ENCODE measurements around the gene CD83.
"Not testable (repeated sequence)": the region's sequence is repeated elsewhere in the genome, so short reads cannot be mapped to it uniquely, and the experiment has no call there.

CD83 gene

GRCh38 chr6:14144678-14145113, 27.1 kb downstream of the CD83 start:
- H3K4me3 ChIP-seq (ENCODE audit: low read length), result no peak overlapping the region
- H3K36me3 ChIP-seq (ENCODE audit: control insufficient read depth, insufficient read depth, low read length), result no peaks in the 10 kb centered on the region
- H3K27me3 ChIP-seq (ENCODE audit: control insufficient read depth, insufficient read depth, low read length), result no peaks in the 10 kb centered on the region
- H3K4me1 ChIP-seq (ENCODE audit: control insufficient read depth, insufficient read depth, low read length), result no peaks in the 10 kb centered on the region
- no peak overlapping the region for H3K9ac ChIP-seq (ENCODE audit: low read length)
- no peaks in the 10 kb centered on the region for H3K9me3 ChIP-seq (ENCODE audit: control insufficient read depth, low read length)

DNA sequence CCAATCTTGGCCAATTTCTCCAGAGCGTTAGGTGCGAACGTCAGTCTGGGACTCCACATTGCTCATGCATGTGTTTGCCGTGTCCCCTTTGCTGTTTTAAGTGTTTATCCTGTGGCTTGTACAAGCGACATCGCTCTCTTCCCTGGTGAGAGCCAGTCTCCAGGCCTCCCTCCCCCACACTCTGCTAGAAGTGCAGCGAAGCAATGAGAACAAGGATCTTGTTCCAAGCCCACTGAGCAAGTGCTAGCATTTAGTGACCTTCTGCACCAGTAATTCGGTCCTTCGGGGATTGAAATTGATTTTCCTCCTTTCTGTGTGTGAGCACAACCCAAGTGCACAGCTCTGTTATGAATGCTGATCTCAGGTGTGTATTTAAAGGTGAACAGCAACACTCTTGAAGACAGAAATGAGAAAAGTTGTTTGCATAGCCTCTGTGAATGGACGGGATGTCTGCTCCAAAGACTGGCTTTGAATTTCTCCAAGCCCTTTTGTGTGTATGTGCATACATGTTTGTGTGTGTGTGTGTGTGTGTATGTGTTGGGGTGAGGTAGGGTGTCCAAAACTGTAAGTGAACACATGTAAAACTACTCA, 29.0 kb downstream of the CD83 start:
- no peaks in the 10 kb centered on the region for H3K9me3 ChIP-seq (ENCODE audit: control insufficient read depth, low read length)
- H3K4me3 ChIP-seq (ENCODE audit: low read length), result no peak overlapping the region
- H3K36me3 ChIP-seq (ENCODE audit: control insufficient read depth, insufficient read depth, low read length), result no peaks in the 10 kb centered on the region
- H3K27me3 ChIP-seq (ENCODE audit: control insufficient read depth, insufficient read depth, low read length), result no peaks in the 10 kb centered on the region
- no peak overlapping the region for H3K9ac ChIP-seq (ENCODE audit: low read length)
- no peaks in the 10 kb centered on the region for H3K4me1 ChIP-seq (ENCODE audit: control insufficient read depth, insufficient read depth, low read length)

GRCh38 chr6:14147891-14148290, 30.3 kb downstream of the CD83 start:
- H3K27me3 ChIP-seq (ENCODE audit: control insufficient read depth, insufficient read depth, low read length), result no peaks in the 10 kb centered on the region
- no peaks in the 10 kb centered on the region for H3K4me1 ChIP-seq (ENCODE audit: control insufficient read depth, insufficient read depth, low read length)
- H3K4me3 ChIP-seq (ENCODE audit: low read length), result no peak overlapping the region
- H3K9me3 ChIP-seq (ENCODE audit: control insufficient read depth, low read length), result no peaks in the 10 kb centered on the region
- H3K36me3 ChIP-seq (ENCODE audit: control insufficient read depth, insufficient read depth, low read length), result no peaks in the 10 kb centered on the region
- H3K9ac ChIP-seq (ENCODE audit: low read length), result no peak overlapping the region

GRCh38 chr6:14148471-14148870, 30.9 kb downstream of the CD83 start:
- no peaks in the 10 kb centered on the region for H3K9me3 ChIP-seq (ENCODE audit: control insufficient read depth, low read length)
- no peaks in the 10 kb centered on the region for H3K27me3 ChIP-seq (ENCODE audit: control insufficient read depth, insufficient read depth, low read length)
- no peak overlapping the region for H3K9ac ChIP-seq (ENCODE audit: low read length)
- no peak overlapping the region for H3K4me3 ChIP-seq (ENCODE audit: low read length)
- H3K4me1 ChIP-seq (ENCODE audit: control insufficient read depth, insufficient read depth, low read length), result no peaks in the 10 kb centered on the region
- H3K36me3 ChIP-seq (ENCODE audit: control insufficient read depth, insufficient read depth, low read length), result no peaks in the 10 kb centered on the region

GRCh38 chr6:14149053-14149738, 31.6 kb downstream of the CD83 start:
- H3K36me3 ChIP-seq (ENCODE audit: control insufficient read depth, insufficient read depth, low read length), result no peaks in the 10 kb centered on the region
- no peaks in the 10 kb centered on the region for H3K27me3 ChIP-seq (ENCODE audit: control insufficient read depth, insufficient read depth, low read length)
- H3K9ac ChIP-seq (ENCODE audit: low read length), result no peak overlapping the region
- H3K9me3 ChIP-seq (ENCODE audit: control insufficient read depth, low read length), result no peaks in the 10 kb centered on the region
- no peak overlapping the region for H3K4me3 ChIP-seq (ENCODE audit: low read length)
- no peaks in the 10 kb centered on the region for H3K4me1 ChIP-seq (ENCODE audit: control insufficient read depth, insufficient read depth, low read length)

- Histone ChIP-seq H3K27me3 (ENCODE audit: control insufficient read depth, insufficient read depth, low read length) (no peaks in the 10 kb centered on the region), H3K36me3 (ENCODE audit: control insufficient read depth, insufficient read depth, low read length) (no peaks in the 10 kb centered on the region), H3K9ac (ENCODE audit: low read length) (no peak overlapping the region), H3K4me3 (ENCODE audit: low read length) (no peak overlapping the region), H3K9me3 (ENCODE audit: control insufficient read depth, low read length) (no peaks in the 10 kb centered on the region), H3K4me1 (ENCODE audit: control insufficient read depth, insufficient read depth, low read length) (no peaks in the 10 kb centered on the region)
Measured at GRCh38 chr6:14149739-14150130, 32.2 kb downstream of the CD83 start.

DNA sequence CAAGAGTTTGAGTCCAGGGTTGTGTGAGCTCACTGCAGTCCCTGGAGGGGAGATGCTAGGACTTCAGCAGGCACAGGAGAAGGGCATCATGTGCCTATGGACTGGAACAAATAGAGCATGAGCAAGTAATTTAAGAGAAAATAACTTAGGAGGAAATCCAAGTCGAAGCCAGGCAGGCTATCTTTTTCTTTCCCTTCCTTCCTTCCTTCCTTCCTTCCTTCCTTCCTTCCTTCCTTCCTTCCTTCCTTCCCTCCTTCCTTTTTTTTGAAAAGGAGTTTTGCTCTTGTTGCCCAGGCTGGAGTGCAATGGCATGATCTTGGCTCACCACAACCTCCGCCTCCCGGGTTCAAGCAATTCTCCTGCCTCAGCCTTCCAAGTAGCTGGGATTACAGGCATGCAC, 33.7 kb downstream of the CD83 start:
- not testable (repeated sequence) for H3K4me1 ChIP-seq (ENCODE audit: control insufficient read depth, insufficient read depth, low read length); H3K9ac ChIP-seq (ENCODE audit: low read length); H3K36me3 ChIP-seq (ENCODE audit: control insufficient read depth, insufficient read depth, low read length); H3K9me3 ChIP-seq (ENCODE audit: control insufficient read depth, low read length); H3K4me3 ChIP-seq (ENCODE audit: low read length); H3K27me3 ChIP-seq (ENCODE audit: control insufficient read depth, insufficient read depth, low read length)

DNA sequence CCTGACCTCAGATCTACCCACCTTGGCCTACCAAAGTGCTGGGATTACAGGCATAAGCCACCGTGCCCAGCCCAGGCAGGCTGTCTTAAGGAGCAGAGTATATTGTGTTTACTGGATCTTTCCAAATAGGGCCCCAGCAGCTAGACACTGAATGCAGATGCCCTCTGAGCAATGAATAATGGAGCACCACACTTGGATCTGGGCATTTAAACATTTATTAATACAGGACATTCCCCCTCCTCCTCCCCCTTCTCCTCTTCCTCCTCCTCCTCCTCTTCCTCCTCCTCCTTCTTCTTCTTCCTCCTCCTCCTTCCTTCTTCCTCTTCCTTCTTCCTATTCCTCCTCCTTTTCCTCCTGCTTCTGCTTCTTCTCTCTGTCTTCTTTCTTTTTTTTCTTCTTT, 34.2 kb downstream of the CD83 start:
- H3K27me3 ChIP-seq (ENCODE audit: control insufficient read depth, insufficient read depth, low read length), result no peaks in the 10 kb centered on the region
- H3K36me3 ChIP-seq (ENCODE audit: control insufficient read depth, insufficient read depth, low read length), result no peaks in the 10 kb centered on the region
- no peak overlapping the region for H3K4me3 ChIP-seq (ENCODE audit: low read length)
- no peak overlapping the region for H3K9ac ChIP-seq (ENCODE audit: low read length)
- H3K4me1 ChIP-seq (ENCODE audit: control insufficient read depth, insufficient read depth, low read length), result no peaks in the 10 kb centered on the region
- H3K9me3 ChIP-seq (ENCODE audit: control insufficient read depth, low read length), result no peaks in the 10 kb centered on the region

DNA sequence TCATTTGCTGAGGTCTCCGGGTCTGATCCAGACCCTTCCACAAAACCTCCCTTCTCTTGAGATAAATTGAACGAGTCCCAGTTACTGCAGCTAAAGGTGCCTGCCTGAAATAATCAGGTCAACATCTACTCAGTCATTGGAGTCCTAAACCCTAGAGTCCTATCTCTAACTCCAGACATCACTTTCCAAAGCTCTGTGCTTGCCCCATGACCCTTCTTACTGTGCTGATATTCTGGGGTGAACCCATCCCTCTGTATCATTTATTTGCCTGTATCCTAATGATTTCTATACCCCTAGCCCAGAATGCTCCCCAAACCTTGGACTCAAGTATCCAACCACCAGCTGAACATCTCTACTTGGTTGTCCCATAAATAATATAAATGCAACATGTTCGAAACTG, 35.7 kb downstream of the CD83 start:
- no peaks in the 10 kb centered on the region for H3K9me3 ChIP-seq (ENCODE audit: control insufficient read depth, low read length)

DNA sequence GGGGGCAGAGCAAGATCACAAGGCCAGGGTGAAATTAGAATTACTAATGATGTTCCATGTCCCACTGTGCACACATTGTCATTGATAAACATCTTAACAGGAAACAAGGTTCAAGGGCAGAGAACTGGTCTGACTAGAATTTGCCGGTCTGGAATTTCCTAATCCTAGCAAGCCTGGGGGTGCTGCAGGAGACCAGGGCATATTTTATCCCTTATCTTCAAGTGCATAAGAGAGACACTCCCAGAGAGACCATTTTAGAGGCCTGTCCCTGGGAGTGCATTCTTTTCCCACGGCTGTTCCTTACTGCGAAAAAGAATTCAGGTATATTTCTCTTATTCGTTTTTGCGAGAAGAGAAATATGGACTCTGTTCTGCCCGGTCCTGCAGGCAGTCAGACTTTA, 41.5 kb downstream of the CD83 start:
- Histone ChIP-seq H3K36me3 (ENCODE audit: control insufficient read depth, insufficient read depth, low read length) (no peaks in the 10 kb centered on the region), H3K4me3 (ENCODE audit: low read length) (no peak overlapping the region), H3K9ac (ENCODE audit: low read length) (no peak overlapping the region), H3K9me3 (ENCODE audit: control insufficient read depth, low read length) (no peaks in the 10 kb centered on the region), H3K27me3 (ENCODE audit: control insufficient read depth, insufficient read depth, low read length) (no peaks in the 10 kb centered on the region), H3K4me1 (ENCODE audit: control insufficient read depth, insufficient read depth, low read length) (no peaks in the 10 kb centered on the region)

More for the DNA sequence above, 35.7 kb downstream of the CD83 start:
- H3K27me3 ChIP-seq (ENCODE audit: control insufficient read depth, insufficient read depth, low read length), result no peaks in the 10 kb centered on the region
- no peak overlapping the region for H3K4me3 ChIP-seq (ENCODE audit: low read length)
- H3K9ac ChIP-seq (ENCODE audit: low read length), result no peak overlapping the region
- no peaks in the 10 kb centered on the region for H3K36me3 ChIP-seq (ENCODE audit: control insufficient read depth, insufficient read depth, low read length)
- H3K4me1 ChIP-seq (ENCODE audit: control insufficient read depth, insufficient read depth, low read length), result no peaks in the 10 kb centered on the region

DNA sequence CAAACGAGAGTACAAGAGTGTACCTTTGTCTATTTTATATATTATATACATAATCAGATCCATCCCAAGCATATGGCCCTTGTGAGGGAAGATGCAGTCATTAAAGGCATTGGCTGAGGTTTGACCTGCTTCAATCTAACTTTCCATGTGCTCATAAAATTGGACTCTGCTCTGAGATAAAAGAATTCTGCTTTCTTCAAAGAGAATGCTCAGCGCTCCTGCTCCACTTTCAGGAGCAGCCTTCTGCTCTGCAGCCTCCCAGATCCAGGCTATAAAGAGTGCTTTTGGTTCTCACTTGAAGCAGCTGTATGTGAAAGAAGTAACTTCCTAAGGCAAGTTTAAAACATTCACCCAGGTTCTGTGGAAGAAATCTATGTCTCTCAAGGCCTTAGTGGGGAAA, 45.3 kb downstream of the CD83 start:
- H3K4me3 ChIP-seq (ENCODE audit: low read length), result no peak overlapping the region
- H3K36me3 ChIP-seq (ENCODE audit: control insufficient read depth, insufficient read depth, low read length), result no peaks in the 10 kb centered on the region
- no peaks in the 10 kb centered on the region for H3K4me1 ChIP-seq (ENCODE audit: control insufficient read depth, insufficient read depth, low read length)
- H3K9me3 ChIP-seq (ENCODE audit: control insufficient read depth, low read length), result no peaks in the 10 kb centered on the region
- H3K9ac ChIP-seq (ENCODE audit: low read length), result no peak overlapping the region
- H3K27me3 ChIP-seq (ENCODE audit: control insufficient read depth, insufficient read depth, low read length), result peaks cover 3% of the 10 kb centered on the region

GRCh38 chr6:14165091-14165490, 47.5 kb downstream of the CD83 start:
- Histone ChIP-seq H3K4me3 (ENCODE audit: low read length) (no peak overlapping the region), H3K36me3 (ENCODE audit: control insufficient read depth, insufficient read depth, low read length) (no peaks in the 10 kb centered on the region), H3K27me3 (ENCODE audit: control insufficient read depth, insufficient read depth, low read length) (peaks cover 3% of the 10 kb centered on the region), H3K9me3 (ENCODE audit: control insufficient read depth, low read length) (no peaks in the 10 kb centered on the region), H3K4me1 (ENCODE audit: control insufficient read depth, insufficient read depth, low read length) (no peaks in the 10 kb centered on the region), H3K9ac (ENCODE audit: low read length) (no peak overlapping the region)

DNA sequence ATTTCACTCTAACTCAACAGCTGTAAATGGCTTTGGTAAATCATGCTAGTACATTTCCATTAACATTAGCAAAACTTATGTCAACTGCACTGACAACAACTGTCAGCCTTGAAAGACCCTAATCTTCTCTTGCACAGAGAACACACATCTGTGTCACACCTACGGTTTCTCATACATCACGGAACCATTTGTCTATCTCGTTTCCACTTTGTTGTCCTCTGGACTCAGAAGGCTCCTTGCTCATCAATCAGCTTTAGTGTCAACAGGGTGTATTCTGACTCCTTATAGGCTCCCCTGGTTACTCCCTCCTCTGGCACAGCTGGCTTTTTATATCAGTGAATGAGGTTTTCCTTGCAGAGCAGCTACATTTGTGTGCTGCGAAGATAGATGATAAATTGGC, 49.3 kb downstream of the CD83 start:
- Histone ChIP-seq H3K9me3 (ENCODE audit: control insufficient read depth, low read length) (no peaks in the 10 kb centered on the region), H3K9ac (ENCODE audit: low read length) (no peak overlapping the region), H3K4me3 (ENCODE audit: low read length) (no peak overlapping the region)

More for the DNA sequence above, 49.3 kb downstream of the CD83 start:
- H3K4me1 ChIP-seq (ENCODE audit: control insufficient read depth, insufficient read depth, low read length), result no peaks in the 10 kb centered on the region
- H3K36me3 ChIP-seq (ENCODE audit: control insufficient read depth, insufficient read depth, low read length), result no peaks in the 10 kb centered on the region
- peaks cover 3% of the 10 kb centered on the region for H3K27me3 ChIP-seq (ENCODE audit: control insufficient read depth, insufficient read depth, low read length)

Data from mucosa of stomach (tissue), 1 donor.